Body of pancreas (tissue), 4 donors: ENCODE results near the gene SUPT20HL2. TPM values are rescaled to one million over a fixed set of nuclear protein-coding genes. Genes with fewer than 3 reads are reported as not detected.

Experiments
- ATAC-seq: fragments of 150-250 bp; one replicate; pipeline ENCODE4 v1.9.1; 2016
- DNase-seq, 4 donors: peaks; one replicate each; pipeline ENCODE4 v3.0.0-alpha.2; 2019
- H3K27ac ChIP-seq, 4 donors: fragments of 200-600 bp; sonication (generic); 1 replicate in 3 of 4; 2 replicates in 1 of 4; pipeline versions ENCODE4 v1.5.1 to v1.6.1; 2016 to 2019; ENCODE audit warnings: mild to moderate bottlenecking in 1 of 4, mixed read lengths in 1 of 4, moderate library complexity in 1 of 4
- H3K27me3 ChIP-seq, 2 donors: fragments of 200-600 bp; sonication (generic); one replicate each; pipeline ENCODE4 v1.6.0; 2016; ENCODE audit warnings: mild to moderate bottlenecking in 1 of 2
- H3K36me3 ChIP-seq, 2 donors: fragments of 200-600 bp; sonication (generic); replicated peaks in 1 of 2; 2 replicates each; pipeline ENCODE4 v1.5.1; 2016; ENCODE audit warnings: low read depth in 2 of 2; ENCODE audit not compliant: insufficient read depth in 1 of 2
- H3K4me1 ChIP-seq: fragments of 200-600 bp; sonication (generic); one replicate; pipeline ENCODE4 v1.6.0; 2016
- H3K4me3 ChIP-seq, 2 donors: fragments of 200-600 bp; sonication (generic); 1 replicate in 1 of 2; 2 replicates in 1 of 2; pipeline ENCODE4 v1.5.1; 2016 to 2019
- H3K9me3 ChIP-seq, 3 donors: fragments of 200-600 bp; sonication (generic); 1 replicate in 2 of 3; 2 replicates in 1 of 3; pipeline ENCODE4 v1.5.1; 2016
- POLR2A ChIP-seq, 3 donors: fragments of 450-650 bp; IDR thresholded peaks; one replicate each; pipeline ENCODE4 v1.6.1; 2016; ENCODE audit warnings: antibody characterized with exemption in 3 of 3, mild to moderate bottlenecking in 2 of 3
- WGBS, 2 donors: methylation state at CpG; one replicate each; pipeline ENCODE4 v1.1.5; 2017; 5-methylcytosine and 5-hydroxymethylcytosine counted together
- intact Hi-C: fragments of 100-400 bp; cut with DNase I; formaldehyde crosslinking; loops from one replicate; pipeline ENCODE4 v1.15.1; 2023
- total RNA-seq, 2 donors: library from RNA; depleted of rRNA; stranded (reverse); fragments of >200 nt; gene quantifications; one replicate each; pipeline ENCODE4 v1.1.0, GENCODE V29; 2016
- TF ChIP-seq, protein P1 (sequence below), 7 experiments: fragments of 450-650 bp in 4 of 7; fragments of 200-600 bp in 3 of 7; sonication (generic) in 3 of 7; IDR thresholded peaks; one replicate each; pipeline ENCODE4 v1.5.1; 2016 to 2019; ENCODE audit warnings: antibody characterized with exemption in 7 of 7

SUPT20HL2 gene
- total RNA-seq, 2 donors from 2014 or later = not detected

DNA sequence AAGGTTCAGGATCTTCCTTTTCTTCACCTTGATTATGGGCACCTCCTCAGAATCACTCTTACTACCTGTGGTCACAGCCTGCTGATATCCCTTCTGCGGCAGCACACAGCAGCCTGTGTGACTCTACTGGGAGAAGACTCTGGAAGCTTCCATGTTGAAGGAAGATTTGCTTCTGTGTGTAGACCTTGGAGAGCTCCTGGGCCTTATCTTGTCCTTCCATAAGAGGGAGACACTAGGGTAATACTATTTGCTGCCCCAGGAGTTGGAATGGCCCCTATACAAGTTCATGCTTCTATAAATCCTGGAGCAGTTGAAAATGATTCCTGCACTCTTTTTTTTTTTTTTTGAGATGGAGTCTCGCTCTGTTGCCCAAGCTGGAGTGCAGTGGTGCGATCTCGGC is 36.3 kb upstream of the SUPT20HL2 start:
- Histone ChIP-seq H3K9me3 (no peaks in the 10 kb centered on the region), H3K27me3 (no peaks in the 10 kb centered on the region), H3K4me3 (no peak overlapping the region), H3K36me3 (no peaks in the 10 kb centered on the region), H3K4me1 (no peaks in the 10 kb centered on the region), H3K27ac (no peak overlapping the region)
- TF ChIP-seq, protein P1, sequence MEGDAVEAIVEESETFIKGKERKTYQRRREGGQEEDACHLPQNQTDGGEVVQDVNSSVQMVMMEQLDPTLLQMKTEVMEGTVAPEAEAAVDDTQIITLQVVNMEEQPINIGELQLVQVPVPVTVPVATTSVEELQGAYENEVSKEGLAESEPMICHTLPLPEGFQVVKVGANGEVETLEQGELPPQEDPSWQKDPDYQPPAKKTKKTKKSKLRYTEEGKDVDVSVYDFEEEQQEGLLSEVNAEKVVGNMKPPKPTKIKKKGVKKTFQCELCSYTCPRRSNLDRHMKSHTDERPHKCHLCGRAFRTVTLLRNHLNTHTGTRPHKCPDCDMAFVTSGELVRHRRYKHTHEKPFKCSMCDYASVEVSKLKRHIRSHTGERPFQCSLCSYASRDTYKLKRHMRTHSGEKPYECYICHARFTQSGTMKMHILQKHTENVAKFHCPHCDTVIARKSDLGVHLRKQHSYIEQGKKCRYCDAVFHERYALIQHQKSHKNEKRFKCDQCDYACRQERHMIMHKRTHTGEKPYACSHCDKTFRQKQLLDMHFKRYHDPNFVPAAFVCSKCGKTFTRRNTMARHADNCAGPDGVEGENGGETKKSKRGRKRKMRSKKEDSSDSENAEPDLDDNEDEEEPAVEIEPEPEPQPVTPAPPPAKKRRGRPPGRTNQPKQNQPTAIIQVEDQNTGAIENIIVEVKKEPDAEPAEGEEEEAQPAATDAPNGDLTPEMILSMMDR (IDR thresholded peaks at IDR 0.05) = no peak
- no peak for TF ChIP-seq POLR2A (IDR thresholded peaks at IDR 0.05)
- ATAC-seq = no peak
- no peak for DNase-seq
- intact Hi-C loops = no loop called here
- 100% methylated on average over 2 to 3 of the region's 4 CpGs for WGBS, 2 donors

DNA sequence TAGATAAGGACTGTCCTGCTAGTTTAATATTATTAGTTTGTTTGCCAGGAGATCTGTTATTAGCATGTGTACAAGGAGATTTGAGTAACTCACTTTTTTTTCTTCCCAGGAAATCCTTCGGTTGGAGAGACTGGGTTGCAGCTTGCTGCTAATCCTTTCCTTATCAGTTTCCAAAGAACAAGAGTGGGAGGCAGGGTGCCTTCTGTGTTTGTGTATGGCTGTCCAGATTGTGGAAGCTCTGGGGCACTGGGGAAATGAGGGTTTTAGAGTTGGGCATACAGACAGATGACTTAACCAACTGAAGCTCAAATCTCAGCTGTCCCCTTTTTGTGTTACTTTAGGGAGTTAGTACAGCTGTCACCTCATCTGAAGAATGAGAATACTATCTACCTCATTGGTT is 34.0 kb upstream of the SUPT20HL2 start:
- WGBS, 2 donors = 19 to 40% methylated on average over 1 of the region's 1 CpG
- TF ChIP-seq, protein P1 (IDR thresholded peaks at IDR 0.05) = no peak
- no peak for TF ChIP-seq POLR2A (IDR thresholded peaks at IDR 0.05)
- DNase-seq (no peak), ATAC-seq (no peak)
- Histone ChIP-seq H3K27me3 (no peaks in the 10 kb centered on the region), H3K27ac (no peak overlapping the region), H3K4me3 (no peak overlapping the region), H3K4me1 (no peaks in the 10 kb centered on the region), H3K9me3 (no peaks in the 10 kb centered on the region), H3K36me3 (no peaks in the 10 kb centered on the region)
- intact Hi-C loops = no loop called here

DNA sequence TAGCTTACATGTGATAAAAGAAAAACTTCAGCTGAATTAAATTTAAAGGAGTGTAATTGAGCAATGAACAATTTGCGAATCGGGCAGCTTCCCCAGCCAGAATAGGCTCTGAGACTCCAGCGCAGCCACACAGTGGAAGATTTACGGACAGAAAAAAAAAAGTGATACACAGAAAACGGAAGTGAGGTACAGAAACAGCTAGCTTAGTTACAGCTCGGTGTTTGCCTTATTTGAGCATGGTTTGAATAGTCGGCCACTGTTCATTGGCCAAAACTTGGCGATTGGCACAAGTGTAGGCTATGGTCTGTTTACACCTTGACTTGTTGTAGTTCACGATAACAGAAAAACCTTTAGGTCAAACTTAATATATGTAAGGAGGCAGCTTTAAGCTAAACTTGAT is 29.9 kb upstream of the SUPT20HL2 start:
- intact Hi-C loops = no loop called here

DNA sequence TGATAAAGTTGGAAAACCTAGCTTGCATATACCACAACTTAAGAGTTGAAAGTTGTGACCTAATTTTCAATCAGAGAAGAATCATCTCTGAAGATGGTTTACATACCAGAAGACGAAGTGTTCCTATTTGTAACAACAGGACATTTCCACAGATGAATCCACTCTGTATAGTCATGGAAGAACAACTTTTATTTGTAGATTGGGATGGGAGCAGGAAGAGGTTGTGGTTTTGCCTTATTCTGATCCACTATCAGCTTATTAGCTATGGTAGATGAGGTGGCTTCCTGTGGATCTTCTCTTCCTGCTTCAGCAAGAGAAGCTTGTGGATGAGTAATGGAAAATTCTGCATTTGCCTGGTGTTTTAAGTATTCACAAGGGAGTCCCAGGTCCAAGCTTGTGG is 27.9 kb upstream of the SUPT20HL2 start:
- intact Hi-C loops = no loop called here
- no peaks in the 10 kb centered on the region for H3K36me3 ChIP-seq
- no peak overlapping the region for H3K4me3 ChIP-seq
- TF ChIP-seq, protein P1 (IDR thresholded peaks at IDR 0.05) = no peak
- no peak for TF ChIP-seq POLR2A (IDR thresholded peaks at IDR 0.05)
- H3K4me1 ChIP-seq = no peaks in the 10 kb centered on the region
- 64 to 92% methylated on average over 1 of the region's 1 CpG for WGBS, 2 donors
- H3K27me3 ChIP-seq = no peaks in the 10 kb centered on the region
- DNase-seq (no peak), ATAC-seq (no peak)
- H3K9me3 ChIP-seq = no peaks in the 10 kb centered on the region
- no peak overlapping the region for H3K27ac ChIP-seq

More for the DNA sequence above, 29.9 kb upstream of the SUPT20HL2 start:
- 68 to 88% methylated on average over 9 of the region's 9 CpGs for WGBS, 2 donors
- DNase-seq (no peak), ATAC-seq (no peak)
- Histone ChIP-seq H3K27ac (no peak overlapping the region), H3K36me3 (no peaks in the 10 kb centered on the region), H3K27me3 (no peaks in the 10 kb centered on the region), H3K4me3 (no peak overlapping the region), H3K9me3 (no peaks in the 10 kb centered on the region), H3K4me1 (no peaks in the 10 kb centered on the region)
- TF ChIP-seq, protein P1 (IDR thresholded peaks at IDR 0.05) = no peak
- no peak for TF ChIP-seq POLR2A (IDR thresholded peaks at IDR 0.05)

DNA sequence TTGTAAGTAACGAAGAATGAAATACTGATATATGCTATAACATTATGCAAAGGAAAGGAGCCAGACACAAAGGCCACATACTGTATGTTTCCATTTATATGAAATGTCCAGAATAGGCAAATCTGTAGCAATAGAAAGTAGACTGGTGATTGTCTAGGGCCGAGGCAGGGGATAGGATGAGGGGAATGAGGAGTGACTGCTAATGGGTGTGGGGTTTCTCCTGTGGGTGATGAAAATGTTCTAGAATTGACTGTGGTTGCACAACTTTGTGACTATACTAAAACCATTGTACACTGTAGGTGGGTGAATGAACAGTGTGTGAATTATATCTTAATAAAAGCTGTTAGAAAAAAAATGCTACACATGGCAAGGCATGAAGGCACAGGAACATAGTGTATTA is 26.6 kb upstream of the SUPT20HL2 start:
- H3K27ac ChIP-seq = no peak overlapping the region
- H3K4me3 ChIP-seq = no peak overlapping the region
- H3K4me1 ChIP-seq = no peaks in the 10 kb centered on the region
- no peak for TF ChIP-seq POLR2A (IDR thresholded peaks at IDR 0.05)
- TF ChIP-seq, protein P1 (IDR thresholded peaks at IDR 0.05) = no peak
- no peak for DNase-seq
- no peaks in the 10 kb centered on the region for H3K9me3 ChIP-seq
- H3K36me3 ChIP-seq = no peaks in the 10 kb centered on the region
- 87 to 88% methylated on average over 2 of the region's 2 CpGs for WGBS, 2 donors
- no peak for ATAC-seq
- intact Hi-C loops = no loop called here
- no peaks in the 10 kb centered on the region for H3K27me3 ChIP-seq
